DND-41 (cell line): Measurements from ENCODE around the gene PLSCR1.
"Not testable (repeated sequence)": the region's sequence is repeated elsewhere in the genome, so short reads cannot be mapped to it uniquely, and the experiment has no call there.

ENCODE experiments used
- ATAC-seq: fragments of 200-7000 bp; cut with Tn5 transposase; 3 replicates; pipeline ENCODE4 v1.9.1; 2021; ENCODE audit warnings: low read depth; ENCODE audit not compliant: insufficient read depth
- DNase-seq: peaks from one replicate; pipeline ENCODE4 v3.0.0-alpha.2; 2020
- H2AFZ ChIP-seq: 2 replicates; pipeline ENCODE4 v1.6.0; 2012; ENCODE audit warnings: low read depth, low read length
- H3K27ac ChIP-seq: 2 replicates; pipeline ENCODE4 v1.5.1; 2012; ENCODE audit warnings: low read length, inconsistent platforms
- H3K27me3 ChIP-seq: fragments of 200-600 bp; sonication (generic); 2 replicates; pipeline ENCODE4 v1.6.0; 2012; ENCODE audit warnings: low read length, mild to moderate bottlenecking, inconsistent platforms; ENCODE audit not compliant: insufficient read depth, poor library complexity
- H3K36me3 ChIP-seq: 2 replicates; pipeline ENCODE4 v1.5.1; 2012; ENCODE audit warnings: low read length, inconsistent platforms; ENCODE audit not compliant: insufficient read depth
- H3K4me1 ChIP-seq: 2 replicates; pipeline ENCODE4 v1.5.1; 2012; ENCODE audit warnings: mild to moderate bottlenecking, low read length; ENCODE audit not compliant: insufficient read depth
- H3K4me2 ChIP-seq: 2 replicates; pipeline ENCODE4 v1.6.0; 2012; ENCODE audit warnings: mild to moderate bottlenecking, moderate library complexity, low read length, inconsistent platforms; ENCODE audit not compliant: insufficient read depth
- H3K4me3 ChIP-seq, 2 experiments: fragments of 200-600 bp in 1 of 2; shearing (Covaris generic) in 1 of 2; 2 replicates each; pipeline ENCODE4 v1.5.1; 2012 to 2016; ENCODE audit warnings: inconsistent platforms in 2 of 2, low read length in 2 of 2, mild to moderate bottlenecking in 2 of 2, low read depth in 1 of 2, moderate library complexity in 1 of 2
- H3K79me2 ChIP-seq: 2 replicates; pipeline ENCODE4 v1.6.0; 2012; ENCODE audit warnings: low read length, inconsistent platforms; ENCODE audit not compliant: insufficient read depth
- H3K9ac ChIP-seq: 2 replicates; pipeline ENCODE4 v1.6.0; 2012; ENCODE audit warnings: low read depth, mild to moderate bottlenecking, inconsistent platforms, low read length, moderate library complexity
- H3K9me3 ChIP-seq: 2 replicates; pipeline ENCODE4 v1.5.1; 2012; ENCODE audit warnings: low read length, moderate library complexity, mild to moderate bottlenecking, inconsistent platforms; ENCODE audit not compliant: insufficient read depth, severe bottlenecking
- H4K20me1 ChIP-seq: 2 replicates; pipeline ENCODE4 v1.6.0; 2012; ENCODE audit warnings: low read length; ENCODE audit not compliant: insufficient read depth
- CTCF ChIP-seq: IDR thresholded peaks from 2 replicates; pipeline ENCODE4 v1.5.1; 2012; ENCODE audit warnings: borderline replicate concordance, low read length, moderate library complexity, mild to moderate bottlenecking; ENCODE audit not compliant: poor library complexity, severe bottlenecking; ENCODE audit errors: extremely low read depth
- EZH2 ChIP-seq: IDR thresholded peaks from 3 replicates; pipeline ENCODE4 v1.6.1; 2012; ENCODE audit warnings: borderline replicate concordance, low read depth, mild to moderate bottlenecking, moderate library complexity, low read length, inconsistent platforms; ENCODE audit not compliant: severe bottlenecking

Gene PLSCR1

GRCh38 chr3:146498002-146498736 lies 46.2 kb downstream of the PLSCR1 start:
- H3K9ac ChIP-seq, result peak overlapping the region; percentile 14; the same call in 1 of the 2 replicates
- peak overlapping the region; percentile 58 for H3K4me2 ChIP-seq
- H3K4me1 ChIP-seq, result peaks cover 14% of the 10 kb centered on the region
- H3K4me3 ChIP-seq, result peak overlapping the region in 1 of 2 experiments; percentile 48; a peak in 2 of 4 replicates
- H2AFZ ChIP-seq, result peak overlapping the region; percentile 55; the same call in 1 of the 2 replicates
- no peaks in the 10 kb centered on the region for H4K20me1 ChIP-seq
- DNase-seq (peak; percentile 75), ATAC-seq (peak; percentile 93)
- H3K79me2 ChIP-seq, result no peaks in the 10 kb centered on the region
- no peaks in the 10 kb centered on the region for H3K9me3 ChIP-seq
- H3K36me3 ChIP-seq, result peaks cover 3% of the 10 kb centered on the region; the same call in 1 of the 2 replicates
- H3K27me3 ChIP-seq, result no peaks in the 10 kb centered on the region
- H3K27ac ChIP-seq, result peak overlapping the region; percentile 70
- TF ChIP-seq CTCF (no peak), EZH2 (no peak)

- H3K36me3 ChIP-seq, H3K79me2 ChIP-seq, H3K27ac ChIP-seq, DNase-seq, H3K9me3 ChIP-seq, H2AFZ ChIP-seq, H3K9ac ChIP-seq, H3K27me3 ChIP-seq, H4K20me1 ChIP-seq, ATAC-seq: not testable (repeated sequence)
- Histone ChIP-seq H3K4me3 (peak overlapping the region in 1 of 2 experiments; percentile 48; a peak in 2 of 4 replicates), H3K4me1 (peaks cover 14% of the 10 kb centered on the region), H3K4me2 (peak overlapping the region; percentile 58; the same call in 1 of the 2 replicates)
These were observed 47.1 kb downstream of the PLSCR1 start for GRCh38 chr3:146497145-146497843.

DNA sequence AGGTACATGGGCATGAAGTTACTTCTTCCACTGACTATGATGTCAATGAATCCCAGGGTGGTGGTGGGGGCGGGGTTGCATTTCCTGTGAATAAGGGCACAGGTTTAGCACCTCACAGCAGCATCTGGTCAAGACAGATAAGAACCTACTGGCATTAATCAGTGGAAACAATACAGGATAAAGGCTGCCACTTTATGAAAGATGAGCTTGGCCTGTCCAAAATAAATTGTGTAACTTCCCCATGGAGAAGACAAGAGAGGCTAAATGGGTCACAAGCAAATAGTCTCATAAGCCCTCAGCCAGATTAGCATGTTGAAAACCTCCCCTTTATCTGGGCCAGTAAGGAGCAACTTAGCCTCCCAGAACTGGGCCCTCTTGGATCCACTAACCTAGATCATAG lies 47.7 kb downstream of the PLSCR1 start:
- Histone ChIP-seq H3K79me2 (no peaks in the 10 kb centered on the region), H3K4me3 (no peak overlapping the region), H3K4me1 (peaks cover 14% of the 10 kb centered on the region), H3K9me3 (no peaks in the 10 kb centered on the region), H3K9ac (no peak overlapping the region), H3K36me3 (peaks cover 3% of the 10 kb centered on the region; the same call in 1 of the 2 replicates), H3K27me3 (no peaks in the 10 kb centered on the region), H3K27ac (no peak overlapping the region), H3K4me2 (no peak overlapping the region), H2AFZ (no peak overlapping the region), H4K20me1 (no peaks in the 10 kb centered on the region)
- ATAC-seq (no peak), DNase-seq (no peak)
- TF ChIP-seq EZH2 (no peak), CTCF (no peak)

- ATAC-seq, result no peak
- no peak for DNase-seq
- no peak overlapping the region for H2AFZ ChIP-seq
- H3K4me2 ChIP-seq, result no peak overlapping the region
- TF ChIP-seq CTCF (no peak), EZH2 (no peak)
- H3K27ac ChIP-seq, result no peak overlapping the region
- H4K20me1 ChIP-seq, result no peaks in the 10 kb centered on the region
- H3K79me2 ChIP-seq, result no peaks in the 10 kb centered on the region
- H3K9ac ChIP-seq, result no peak overlapping the region
- peaks cover 3% of the 10 kb centered on the region; the same call in 1 of the 2 replicates for H3K36me3 ChIP-seq
- no peaks in the 10 kb centered on the region for H3K9me3 ChIP-seq
- peaks cover 14% of the 10 kb centered on the region for H3K4me1 ChIP-seq
- no peaks in the 10 kb centered on the region for H3K27me3 ChIP-seq
- H3K4me3 ChIP-seq, result no peak overlapping the region
These were observed 48.2 kb downstream of the PLSCR1 start for GRCh38 chr3:146496251-146496650.
